Dendritic cell treated with granulocyte-macrophage colony-stimulating factor and Interleukin-4, amounts not matched to agents 40 ng/mL and 50 ng/mL, for 4 days (primary cell): ENCODE measurements around the gene KRTAP5-7.

Experiments
- H3K27ac Mint-ChIP-seq: one replicate; pipeline ENCODE4 v1.8.0; 2022; ENCODE audit warnings: mild to moderate bottlenecking, mixed read lengths
- H3K27me3 Mint-ChIP-seq: one replicate; pipeline ENCODE4 v1.8.0; 2022; ENCODE audit warnings: mild to moderate bottlenecking, mixed read lengths
- H3K36me3 Mint-ChIP-seq: one replicate; pipeline ENCODE4 v1.8.0; 2022; ENCODE audit warnings: low read depth, mixed read lengths
- H3K4me1 Mint-ChIP-seq: one replicate; pipeline ENCODE4 v1.8.0; 2022; ENCODE audit warnings: low read depth, mixed read lengths
- H3K4me3 Mint-ChIP-seq: one replicate; pipeline ENCODE4 v1.8.0; 2022; ENCODE audit warnings: mild to moderate bottlenecking, moderate library complexity, mixed read lengths
- H3K9me3 Mint-ChIP-seq: one replicate; pipeline ENCODE4 v1.8.0; 2022; ENCODE audit warnings: mixed read lengths
- intact Hi-C: fragments of 100-400 bp; cut with micrococcal nuclease; formaldehyde crosslinking; loops from one replicate; pipeline ENCODE4 v1.15.0; 2022

KRTAP5-7 gene

GRCh38 chr11:71502871-71503435 is 24.1 kb upstream of the KRTAP5-7 start:
- Mint-ChIP-seq H3K4me1 (no peaks in the 10 kb centered on the region), H3K36me3 (peaks cover 91% of the 10 kb centered on the region), H3K27ac (no peak overlapping the region), H3K4me3 (no peak overlapping the region), H3K27me3 (no peaks in the 10 kb centered on the region), H3K9me3 (peaks cover 16% of the 10 kb centered on the region)
- intact Hi-C loops = no loop called here

- H3K4me1 Mint-ChIP-seq = no peaks in the 10 kb centered on the region
Measured at GRCh38 chr11:71504531-71504930, 22.5 kb upstream of the KRTAP5-7 start.

GRCh38 chr11:71505001-71505400 is 22.1 kb upstream of the KRTAP5-7 start:
- Mint-ChIP-seq H3K4me1 (no peaks in the 10 kb centered on the region), H3K27ac (no peak overlapping the region), H3K36me3 (peaks cover 70% of the 10 kb centered on the region), H3K27me3 (no peaks in the 10 kb centered on the region), H3K9me3 (peaks cover 37% of the 10 kb centered on the region), H3K4me3 (no peak overlapping the region)
- intact Hi-C loops = no loop called here

More at GRCh38 chr11:71504531-71504930, 22.5 kb upstream of the KRTAP5-7 start:
- intact Hi-C loops = no loop called here
- Mint-ChIP-seq H3K27ac (no peak overlapping the region), H3K4me3 (no peak overlapping the region), H3K27me3 (no peaks in the 10 kb centered on the region), H3K36me3 (peaks cover 75% of the 10 kb centered on the region), H3K9me3 (peaks cover 32% of the 10 kb centered on the region)

- Mint-ChIP-seq H3K36me3 (peaks cover 63% of the 10 kb centered on the region), H3K27me3 (no peaks in the 10 kb centered on the region), H3K27ac (no peak overlapping the region), H3K4me1 (no peaks in the 10 kb centered on the region), H3K4me3 (no peak overlapping the region), H3K9me3 (peaks cover 45% of the 10 kb centered on the region)
- intact Hi-C loops = no loop called here
Measured at GRCh38 chr11:71505781-71506180, 21.3 kb upstream of the KRTAP5-7 start.

- no peak overlapping the region for H3K4me3 Mint-ChIP-seq
- no peaks in the 10 kb centered on the region for H3K4me1 Mint-ChIP-seq
- H3K27ac Mint-ChIP-seq = no peak overlapping the region
- intact Hi-C loops = no loop called here
- peaks cover 49% of the 10 kb centered on the region for H3K36me3 Mint-ChIP-seq
- peaks cover 58% of the 10 kb centered on the region for H3K9me3 Mint-ChIP-seq
- H3K27me3 Mint-ChIP-seq = no peaks in the 10 kb centered on the region
Measured at GRCh38 chr11:71507102-71507501, 20.0 kb upstream of the KRTAP5-7 start.

GRCh38 chr11:71518506-71519471 is 8.3 kb upstream of the KRTAP5-7 start:
- H3K36me3 Mint-ChIP-seq = no peaks in the 10 kb centered on the region
- H3K4me3 Mint-ChIP-seq = no peak overlapping the region
- H3K27me3 Mint-ChIP-seq = no peaks in the 10 kb centered on the region
- intact Hi-C loops = no loop called here
- H3K27ac Mint-ChIP-seq = no peak overlapping the region
- H3K9me3 Mint-ChIP-seq = peaks cover 18% of the 10 kb centered on the region
- H3K4me1 Mint-ChIP-seq = no peaks in the 10 kb centered on the region

GRCh38 chr11:71519546-71519945 is 7.5 kb upstream of the KRTAP5-7 start:
- Mint-ChIP-seq H3K36me3 (no peaks in the 10 kb centered on the region), H3K27me3 (no peaks in the 10 kb centered on the region), H3K27ac (no peak overlapping the region), H3K4me1 (no peaks in the 10 kb centered on the region), H3K4me3 (no peak overlapping the region), H3K9me3 (peaks cover 11% of the 10 kb centered on the region)
- intact Hi-C loops = no loop called here

GRCh38 chr11:71525188-71525937 is 1.7 kb upstream of the KRTAP5-7 start:
- Mint-ChIP-seq H3K4me3 (no peak overlapping the region), H3K9me3 (peaks cover 11% of the 10 kb centered on the region), H3K27ac (no peak overlapping the region), H3K27me3 (peaks cover 3% of the 10 kb centered on the region), H3K36me3 (no peaks in the 10 kb centered on the region), H3K4me1 (no peaks in the 10 kb centered on the region)
- intact Hi-C loops = no loop called here

- Mint-ChIP-seq H3K27ac (no peak overlapping the region), H3K27me3 (peaks cover 5% of the 10 kb centered on the region), H3K4me3 (no peak overlapping the region), H3K9me3 (peaks cover 9% of the 10 kb centered on the region), H3K4me1 (no peaks in the 10 kb centered on the region), H3K36me3 (no peaks in the 10 kb centered on the region)
- intact Hi-C loops = no loop called here
Measured at GRCh38 chr11:71525938-71526495, 1.1 kb upstream of the KRTAP5-7 start.

- intact Hi-C loops = no loop called here
- no peak overlapping the region for H3K4me3 Mint-ChIP-seq
- H3K27ac Mint-ChIP-seq = no peak overlapping the region
- peaks cover 5% of the 10 kb centered on the region for H3K27me3 Mint-ChIP-seq
- H3K4me1 Mint-ChIP-seq = peaks cover 7% of the 10 kb centered on the region
- H3K9me3 Mint-ChIP-seq = no peaks in the 10 kb centered on the region
- H3K36me3 Mint-ChIP-seq = no peaks in the 10 kb centered on the region
Measured at GRCh38 chr11:71527576-71528210, 626 bp downstream of the KRTAP5-7 start.

GRCh38 chr11:71530602-71531001 is 3.5 kb downstream of the KRTAP5-7 start:
- Mint-ChIP-seq H3K4me3 (no peak overlapping the region), H3K36me3 (no peaks in the 10 kb centered on the region), H3K27me3 (peaks cover 5% of the 10 kb centered on the region), H3K4me1 (peaks cover 7% of the 10 kb centered on the region), H3K27ac (no peak overlapping the region), H3K9me3 (no peaks in the 10 kb centered on the region)
- intact Hi-C loops = no loop called here

- H3K4me1 Mint-ChIP-seq = peaks cover 7% of the 10 kb centered on the region
- peaks cover 5% of the 10 kb centered on the region for H3K27me3 Mint-ChIP-seq
- no peaks in the 10 kb centered on the region for H3K36me3 Mint-ChIP-seq
- H3K9me3 Mint-ChIP-seq = no peaks in the 10 kb centered on the region
- intact Hi-C loops = no loop called here
- no peak overlapping the region for H3K4me3 Mint-ChIP-seq
- H3K27ac Mint-ChIP-seq = no peak overlapping the region
Measured at GRCh38 chr11:71532036-71532610, 5.1 kb downstream of the KRTAP5-7 start.
